ENCODE results near the gene VSTM2B.

VSTM2B gene

GRCh38 chr19:29497241-29497640 is 28.6 kb upstream of the VSTM2B start:
- DNase-seq (ENCODE audit: low spot score): no peak

GRCh38 chr19:29497686-29498436 is 27.9 kb upstream of the VSTM2B start:
- DNase-seq (ENCODE audit: low spot score): no peak

GRCh38 chr19:29499261-29499920 is 26.4 kb upstream of the VSTM2B start:
- DNase-seq (ENCODE audit: low spot score): no peak

- DNase-seq (ENCODE audit: low spot score): no peak
These were observed 25.7 kb upstream of the VSTM2B start for GRCh38 chr19:29499921-29500590.

- DNase-seq (ENCODE audit: low spot score): no peak
These were observed 23.8 kb upstream of the VSTM2B start for GRCh38 chr19:29501816-29502580.

- DNase-seq (ENCODE audit: low spot score): no peak
These were observed 23.3 kb upstream of the VSTM2B start for GRCh38 chr19:29502581-29502850.

- no peak for DNase-seq (ENCODE audit: low spot score)
These were observed 22.5 kb upstream of the VSTM2B start for GRCh38 chr19:29503140-29503758.

GRCh38 chr19:29503785-29504184 is 22.0 kb upstream of the VSTM2B start:
- no peak for DNase-seq (ENCODE audit: low spot score)

- DNase-seq (ENCODE audit: low spot score): no peak
These were observed 21.3 kb upstream of the VSTM2B start for GRCh38 chr19:29504454-29504853.

GRCh38 chr19:29505097-29505824 is 20.5 kb upstream of the VSTM2B start:
- DNase-seq (ENCODE audit: low spot score): no peak

- no peak for DNase-seq (ENCODE audit: low spot score)
These were observed 19.2 kb upstream of the VSTM2B start for GRCh38 chr19:29506619-29506911.

GRCh38 chr19:29507081-29507860 is 18.5 kb upstream of the VSTM2B start:
- no peak for DNase-seq (ENCODE audit: low spot score)

- DNase-seq (ENCODE audit: low spot score): no peak
These were observed 17.6 kb upstream of the VSTM2B start for GRCh38 chr19:29508181-29508580.

GRCh38 chr19:29509456-29509855 is 16.3 kb upstream of the VSTM2B start:
- DNase-seq (ENCODE audit: low spot score): no peak

GRCh38 chr19:29510701-29511265 is 15.0 kb upstream of the VSTM2B start:
- no peak for DNase-seq (ENCODE audit: low spot score)

GRCh38 chr19:29511768-29512167 is 14.0 kb upstream of the VSTM2B start:
- DNase-seq (ENCODE audit: low spot score): no peak

- no peak for DNase-seq (ENCODE audit: low spot score)
These were observed 13.0 kb upstream of the VSTM2B start for GRCh38 chr19:29512748-29513147.

GRCh38 chr19:29514525-29515232 is 11.1 kb upstream of the VSTM2B start:
- DNase-seq (ENCODE audit: low spot score): no peak

GRCh38 chr19:29515233-29515619 is 10.6 kb upstream of the VSTM2B start:
- no peak for DNase-seq (ENCODE audit: low spot score)
